HCT116 (cell line): ENCODE measurements around the gene FKBP9. TPM values are rescaled to one million over a fixed set of nuclear protein-coding genes. Genes with fewer than 3 reads are reported as not detected.

ENCODE experiments used
- ATAC-seq: fragments of 200-7000 bp; cut with Tn5 transposase; 2 replicates; pipeline ENCODE4 v1.9.1; 2020; ENCODE audit warnings: mild to moderate bottlenecking, moderate library complexity
- BruUV-seq: library from RNA; stranded (reverse); fragments of 400-500 nt; replicated peaks from 2 replicates; lab custom pipeline; 2021; lab: Mats Ljungman, UMichigan
- CTCF ChIA-PET: fragments of 300-600 bp; sonication (Branson Sonifier 250); formaldehyde crosslinking; loops from one replicate; lab custom pipeline; 2021; ENCODE audit warnings: antibody characterized with exemption; lab: Charles Lee
- POLR2A ChIA-PET: fragments of 300-600, 350-600 bp; sonication (Branson Sonifier 250); formaldehyde crosslinking; loops from one replicate; lab custom pipeline; 2021; ENCODE audit warnings: antibody characterized with exemption; lab: Charles Lee
- RAD21 ChIA-PET, 2 experiments: fragments of 300-600 bp; sonication (Branson Sonifier 250); formaldehyde crosslinking; loops; one replicate each; lab custom pipeline; 2023; ENCODE audit warnings: low total read pairs in 2 of 2; ENCODE audit not compliant: uncharacterized antibody in 2 of 2, unreplicated experiment in 2 of 2, low non-redundant PET in 1 of 2; lab: Charles Lee
- DNase-seq: peaks from one replicate; pipeline ENCODE4 v3.0.0-alpha.2; 2010; ENCODE audit warnings: low read depth, low spot score
- H2AFZ ChIP-seq: fragments of 200-600 bp; shearing (Covaris generic), sonication (generic); 2 replicates; pipeline ENCODE4 v1.6.1; 2017; ENCODE audit warnings: low read depth, mixed run types, mixed read lengths, antibody characterized with exemption, low read length; ENCODE audit not compliant: poor library complexity, severe bottlenecking
- H3K27ac ChIP-seq: 2 replicates; pipeline ENCODE4 v1.5.1; 2012; ENCODE audit warnings: low read depth, low read length
- H3K27me3 ChIP-seq: fragments of 200-600 bp; sonication (generic); 2 replicates; pipeline ENCODE4 v1.6.1; 2016; ENCODE audit warnings: mixed run types, low read length, mixed read lengths; ENCODE audit not compliant: insufficient read depth
- H3K36me3 ChIP-seq, 2 experiments: fragments of 200-500 bp in 1 of 2; fragments of 200-600 bp in 1 of 2; sonication (Bioruptor generic) in 1 of 2; sonication (generic) in 1 of 2; 2 replicates each; pipeline versions ENCODE4 v1.5.1 to v1.6.1; 2014 to 2016; ENCODE audit warnings: low read length in 2 of 2, inconsistent platforms in 1 of 2, mixed read lengths in 1 of 2, mixed run types in 1 of 2; ENCODE audit not compliant: insufficient read depth in 2 of 2, control insufficient read depth in 1 of 2
- H3K4me1 ChIP-seq, 2 experiments: fragments of 200-600 bp in 1 of 2; sonication (generic) in 1 of 2; 2 replicates each; pipeline versions ENCODE4 v1.5.1 to v1.6.1; 2012 to 2017; ENCODE audit warnings: low read length in 2 of 2, inconsistent platforms in 1 of 2, mild to moderate bottlenecking in 1 of 2, mixed read lengths in 1 of 2, mixed run types in 1 of 2, moderate library complexity in 1 of 2; ENCODE audit not compliant: insufficient read depth in 2 of 2, control insufficient read depth in 1 of 2
- H3K4me2 ChIP-seq: fragments of 200-600 bp; sonication (generic); 2 replicates; pipeline ENCODE4 v1.6.1; 2017; ENCODE audit warnings: mixed run types, low read length, mixed read lengths
- H3K4me3 ChIP-seq, 2 experiments: fragments of 200-600 bp in 1 of 2; sonication (generic) in 1 of 2; replicated peaks in 1 of 2; 2 replicates each; pipeline ENCODE4 v1.5.1; 2011 to 2016; ENCODE audit warnings: low read length in 2 of 2, control low read depth in 1 of 2, low read depth in 1 of 2, mild to moderate bottlenecking in 1 of 2, mixed read lengths in 1 of 2, mixed run types in 1 of 2
- H3K79me2 ChIP-seq: fragments of 200-600 bp; sonication (generic); 2 replicates; pipeline ENCODE4 v1.6.1; 2017; ENCODE audit warnings: mild to moderate bottlenecking, mixed run types, low read length, moderate library complexity, mixed read lengths; ENCODE audit not compliant: insufficient read depth
- H3K9ac ChIP-seq: fragments of 200-600 bp; sonication (generic); 2 replicates; pipeline ENCODE4 v1.6.1; 2016; ENCODE audit warnings: low read length, mixed read lengths
- H3K9me2 ChIP-seq: fragments of 200-600 bp; sonication (generic), shearing (Covaris generic); 2 replicates; pipeline ENCODE4 v1.6.1; 2017; ENCODE audit warnings: mixed run types, mild to moderate bottlenecking, moderate library complexity; ENCODE audit not compliant: insufficient read depth
- H3K9me3 ChIP-seq, 2 experiments: fragments of 200-500 bp in 1 of 2; fragments of 200-600 bp in 1 of 2; sonication (Bioruptor generic) in 1 of 2; sonication (generic) in 1 of 2; 2 replicates each; pipeline ENCODE4 v1.6.1; 2014 to 2017; ENCODE audit warnings: low read length in 2 of 2, mixed read lengths in 2 of 2, inconsistent platforms in 1 of 2, low read depth in 1 of 2, mild to moderate bottlenecking in 1 of 2, mixed run types in 1 of 2, moderate library complexity in 1 of 2; ENCODE audit not compliant: control insufficient read depth in 1 of 2, insufficient read depth in 1 of 2
- H4K20me1 ChIP-seq: fragments of 200-600 bp; sonication (generic), shearing (Covaris generic); 2 replicates; pipeline ENCODE4 v1.6.1; 2017; ENCODE audit warnings: mixed run types, mild to moderate bottlenecking, moderate library complexity; ENCODE audit not compliant: insufficient read depth
- ELF1 ChIP-seq: IDR thresholded peaks from 2 replicates; pipeline ENCODE4 v1.6.1; 2012; ENCODE audit warnings: low read depth, borderline replicate concordance
- POLR2A ChIP-seq: IDR thresholded peaks from 2 replicates; pipeline ENCODE4 v1.7.0; 2011; ENCODE audit warnings: borderline replicate concordance; ENCODE audit not compliant: insufficient read depth, insufficient read length; ENCODE audit errors: extremely low read depth
- SP1 ChIP-seq: IDR thresholded peaks from 2 replicates; pipeline ENCODE4 v1.6.1; 2012; ENCODE audit warnings: low read depth
- SRF ChIP-seq: IDR thresholded peaks from 2 replicates; pipeline ENCODE4 v1.6.1; 2012; ENCODE audit warnings: low read depth
- ZFX ChIP-seq: fragments of 450-650 bp; IDR thresholded peaks from 2 replicates; pipeline ENCODE4 v1.6.1; 2017
- intact Hi-C: fragments of 100-400 bp; cut with micrococcal nuclease; formaldehyde crosslinking; loops from 2 replicates; pipeline ENCODE4 v1.10.0; 2022
- total RNA-seq: library from RNA; stranded (reverse); gene quantifications from one replicate; pipeline ENCODE4 v1.2.1, GENCODE V29; 2021; ENCODE audit not compliant: unreplicated experiment
- TF ChIP-seq, protein P1 (sequence below): IDR thresholded peaks from 2 replicates; pipeline ENCODE4 v1.6.1; 2012; ENCODE audit warnings: low read depth

Gene FKBP9
- total RNA-seq, 1 experiment from 2014 or later, result 85.6 TPM

DNA sequence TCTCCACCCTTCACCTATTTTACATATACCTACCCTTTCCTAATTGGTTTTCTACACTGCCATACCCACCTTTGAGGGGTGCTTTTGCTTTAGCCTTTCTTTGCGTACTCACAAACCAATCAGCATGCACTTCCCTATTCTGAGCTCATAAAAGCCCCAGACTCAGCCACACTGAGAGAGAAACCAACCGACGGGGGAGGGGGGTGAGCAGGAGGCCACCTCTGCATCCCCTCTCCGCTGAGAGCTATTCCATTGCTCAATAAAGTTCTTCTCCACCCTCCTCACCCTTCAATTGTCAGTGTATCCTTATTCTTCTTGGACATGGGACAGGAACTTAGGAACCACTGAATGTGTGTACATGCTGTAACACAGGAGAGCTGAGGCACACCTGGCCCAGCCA lies 9.0 kb upstream of the FKBP9 start:
- Histone ChIP-seq H3K9me2 (no peaks in the 10 kb centered on the region), H3K9me3 (peaks cover 0 to 13% of the 10 kb centered on the region in 2 experiments; a peak in 2 of 4 replicates), H3K4me1 (peaks cover 1 to 4% of the 10 kb centered on the region in 2 experiments; a peak in 3 of 4 replicates), H2AFZ (no peak overlapping the region), H4K20me1 (no peaks in the 10 kb centered on the region), H3K36me3 (no peaks in the 10 kb centered on the region), H3K27ac (no peak overlapping the region), H3K4me2 (no peak overlapping the region), H3K9ac (no peak overlapping the region), H3K4me3 (no peak overlapping the region), H3K27me3 (no peaks in the 10 kb centered on the region), H3K79me2 (no peaks in the 10 kb centered on the region)
- DNase-seq, result no peak
- CTCF ChIA-PET, result no interaction called here
- TF ChIP-seq, protein P1, sequence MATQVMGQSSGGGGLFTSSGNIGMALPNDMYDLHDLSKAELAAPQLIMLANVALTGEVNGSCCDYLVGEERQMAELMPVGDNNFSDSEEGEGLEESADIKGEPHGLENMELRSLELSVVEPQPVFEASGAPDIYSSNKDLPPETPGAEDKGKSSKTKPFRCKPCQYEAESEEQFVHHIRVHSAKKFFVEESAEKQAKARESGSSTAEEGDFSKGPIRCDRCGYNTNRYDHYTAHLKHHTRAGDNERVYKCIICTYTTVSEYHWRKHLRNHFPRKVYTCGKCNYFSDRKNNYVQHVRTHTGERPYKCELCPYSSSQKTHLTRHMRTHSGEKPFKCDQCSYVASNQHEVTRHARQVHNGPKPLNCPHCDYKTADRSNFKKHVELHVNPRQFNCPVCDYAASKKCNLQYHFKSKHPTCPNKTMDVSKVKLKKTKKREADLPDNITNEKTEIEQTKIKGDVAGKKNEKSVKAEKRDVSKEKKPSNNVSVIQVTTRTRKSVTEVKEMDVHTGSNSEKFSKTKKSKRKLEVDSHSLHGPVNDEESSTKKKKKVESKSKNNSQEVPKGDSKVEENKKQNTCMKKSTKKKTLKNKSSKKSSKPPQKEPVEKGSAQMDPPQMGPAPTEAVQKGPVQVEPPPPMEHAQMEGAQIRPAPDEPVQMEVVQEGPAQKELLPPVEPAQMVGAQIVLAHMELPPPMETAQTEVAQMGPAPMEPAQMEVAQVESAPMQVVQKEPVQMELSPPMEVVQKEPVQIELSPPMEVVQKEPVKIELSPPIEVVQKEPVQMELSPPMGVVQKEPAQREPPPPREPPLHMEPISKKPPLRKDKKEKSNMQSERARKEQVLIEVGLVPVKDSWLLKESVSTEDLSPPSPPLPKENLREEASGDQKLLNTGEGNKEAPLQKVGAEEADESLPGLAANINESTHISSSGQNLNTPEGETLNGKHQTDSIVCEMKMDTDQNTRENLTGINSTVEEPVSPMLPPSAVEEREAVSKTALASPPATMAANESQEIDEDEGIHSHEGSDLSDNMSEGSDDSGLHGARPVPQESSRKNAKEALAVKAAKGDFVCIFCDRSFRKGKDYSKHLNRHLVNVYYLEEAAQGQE, result no peak
- no peak for TF ChIP-seq SRF
- TF ChIP-seq ELF1, result no peak
- TF ChIP-seq POLR2A, result no peak
- TF ChIP-seq SP1, result no peak
- RAD21 ChIA-PET, result no interaction called here
- intact Hi-C loops, result no loop called here
- BruUV-seq, result no TSS peak
- POLR2A ChIA-PET, result no interaction called here
- no peak for ATAC-seq

DNA sequence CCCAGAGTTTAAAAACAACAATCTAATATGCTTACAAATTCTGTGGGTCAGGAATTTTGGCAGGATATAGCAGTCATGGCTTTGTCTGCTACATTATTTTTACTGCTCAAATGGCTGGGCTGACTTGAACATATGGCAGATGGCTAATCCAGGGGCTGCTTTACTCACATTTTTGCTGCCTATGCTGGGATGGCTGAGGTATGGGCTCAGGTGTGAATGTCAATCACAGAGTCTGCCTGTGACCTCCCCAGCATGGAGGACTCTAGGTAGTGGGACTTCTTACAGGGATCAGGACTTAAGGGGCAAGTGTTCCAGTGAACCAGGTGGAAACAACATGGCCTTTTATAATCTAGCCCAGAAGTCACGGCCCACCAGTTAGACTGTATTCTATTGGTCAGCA lies 4.4 kb upstream of the FKBP9 start:
- Histone ChIP-seq H3K79me2 (peaks cover 2% of the 10 kb centered on the region; the same call in 1 of the 2 replicates), H4K20me1 (no peaks in the 10 kb centered on the region), H3K36me3 (no peaks in the 10 kb centered on the region)
- ATAC-seq, result no peak
- TF ChIP-seq SRF, result no peak
- TF ChIP-seq ZFX, result no peak
- TF ChIP-seq, all 23 proteins: peak for 0
- no TSS peak for BruUV-seq
- Histone ChIP-seq H3K9ac (no peak overlapping the region), H2AFZ (no peak overlapping the region), H3K27ac (no peak overlapping the region), H3K4me1 (peaks cover 4 to 9% of the 10 kb centered on the region in 2 experiments; a peak in 1 of 4 replicates), H3K9me3 (peaks cover 0 to 5% of the 10 kb centered on the region in 2 experiments; a peak in 2 of 4 replicates), H3K4me3 (no peak overlapping the region), H3K4me2 (no peak overlapping the region), H3K27me3 (no peaks in the 10 kb centered on the region), H3K9me2 (no peaks in the 10 kb centered on the region)
- RAD21 ChIA-PET, result no interaction called here
- CTCF ChIA-PET, result no interaction called here
- DNase-seq, result no peak
- POLR2A ChIA-PET, result no interaction called here
- intact Hi-C loops, result no loop called here
